Keratinocyte (primary cell): Measurements from ENCODE around the gene CHIT1.

Experiments
- CTCF ChIP-seq, 3 experiments: IDR thresholded peaks in 1 of 3; conservative IDR thresholded peaks in 1 of 3; optimal IDR thresholded peaks in 1 of 3; 2 replicates in 2 of 3; 3 replicates in 1 of 3; pipeline versions ENCODE3 to v1.5.1; 2011; ENCODE audit warnings: low read length in 3 of 3, mild to moderate bottlenecking in 3 of 3, moderate library complexity in 2 of 3, control low read depth in 1 of 3, inconsistent platforms in 1 of 3; ENCODE audit not compliant: insufficient read depth in 2 of 3; ENCODE audit errors: extremely low read depth in 1 of 3
- EZH2 ChIP-seq: IDR thresholded peaks from one replicate; pipeline ENCODE4 v1.6.1; 2012; ENCODE audit warnings: inconsistent platforms, mild to moderate bottlenecking, low read length, moderate library complexity

DNA sequence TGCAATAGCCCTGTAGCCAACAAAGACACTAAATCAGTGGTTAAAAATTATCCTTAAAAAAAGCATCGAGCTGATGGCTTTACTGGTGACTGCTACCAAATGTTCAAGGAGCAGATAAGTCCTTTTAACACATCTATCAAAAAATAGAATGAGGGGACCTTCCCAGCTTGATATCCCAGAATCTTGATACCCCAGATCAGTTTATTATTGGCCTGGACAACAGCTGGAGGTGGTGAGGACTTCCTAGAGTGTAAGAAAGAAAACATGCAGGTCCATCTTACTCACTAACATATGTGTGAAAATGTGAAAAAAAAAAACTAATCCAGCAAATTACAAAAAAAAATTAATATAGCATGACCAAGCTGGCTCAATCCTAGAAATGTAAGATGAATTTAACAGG lies 21.3 kb downstream of the CHIT1 start:
- TF ChIP-seq CTCF (optimal IDR thresholded peaks at IDR 0.05 in 1 of 3, IDR thresholded peaks at IDR 0.05 in 1 of 3, conservative IDR thresholded peaks at IDR 0.05 in 1 of 3; ENCODE audit: extremely low read depth in 1 of 3, insufficient read depth in 2 of 3, low read length in 3 of 3), result no peak
- no peak for TF ChIP-seq EZH2
